NCI-H526 treated with DMSO at 0.1 percent for 48 hours (cell line): Measurements from ENCODE around the gene ABCA13.

Experiments
- DNase-seq: peaks from one replicate; lab custom pipeline; 2025; lab: John Stamatoyannopoulos, UW

Gene ABCA13

DNA sequence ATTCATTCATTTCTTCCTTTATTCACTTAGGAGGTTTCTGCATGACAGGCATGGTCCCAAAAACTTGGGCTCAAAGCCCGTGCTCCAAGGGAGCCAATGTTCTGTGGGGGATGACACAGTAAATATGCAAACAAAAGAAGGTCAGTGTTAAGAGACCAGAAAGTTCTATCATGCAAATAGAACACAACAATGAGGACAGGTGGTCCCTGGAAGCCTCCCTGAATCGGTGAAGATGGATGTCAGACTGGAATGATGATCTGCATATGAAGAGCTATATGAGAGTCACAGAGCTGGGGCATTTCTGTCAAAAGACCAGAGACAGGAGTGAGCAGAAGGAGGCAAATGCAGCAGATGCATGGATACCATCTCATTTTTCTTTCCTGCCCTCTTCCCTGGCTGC, 129.0 kb downstream of the ABCA13 start:
- no peak for DNase-seq

DNA sequence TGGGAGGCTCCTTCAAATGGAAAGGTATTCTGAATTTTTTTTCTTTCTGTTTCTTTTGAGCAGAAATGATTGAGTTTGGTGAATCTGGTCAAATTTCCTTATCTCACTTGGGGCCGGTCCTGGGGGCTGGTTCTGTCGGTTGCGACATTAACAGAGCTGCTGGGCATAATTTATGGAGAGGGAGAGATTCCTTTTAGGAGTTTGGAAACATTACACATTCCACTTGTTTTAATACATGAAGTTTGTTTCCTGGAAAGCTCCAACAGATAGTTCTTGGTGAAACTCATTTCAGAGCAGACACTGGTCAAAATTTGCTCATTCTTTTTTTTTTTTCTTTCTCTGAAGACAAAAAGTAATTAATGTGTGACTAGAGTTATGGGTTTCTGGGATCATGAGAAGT, 129.9 kb downstream of the ABCA13 start:
- DNase-seq, result no peak

DNA sequence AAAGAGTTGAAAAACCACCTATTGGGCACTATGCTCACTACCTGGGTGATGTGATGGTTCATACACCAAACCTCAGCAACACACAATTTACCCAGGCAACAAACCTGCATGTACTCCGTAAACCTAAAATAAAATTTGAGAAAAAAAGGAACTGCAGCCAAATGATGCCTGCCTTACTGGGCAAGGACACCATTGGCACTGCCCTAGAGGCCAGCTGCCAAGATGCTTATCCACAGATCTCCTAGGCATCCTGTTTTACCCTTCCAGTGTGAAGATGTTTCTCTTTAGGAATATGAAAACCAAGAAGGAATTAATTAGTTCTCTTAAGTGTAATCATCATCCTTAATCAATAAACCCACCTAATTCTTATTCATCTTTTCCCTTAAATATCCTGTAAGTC, 133.4 kb downstream of the ABCA13 start:
- no peak for DNase-seq

DNA sequence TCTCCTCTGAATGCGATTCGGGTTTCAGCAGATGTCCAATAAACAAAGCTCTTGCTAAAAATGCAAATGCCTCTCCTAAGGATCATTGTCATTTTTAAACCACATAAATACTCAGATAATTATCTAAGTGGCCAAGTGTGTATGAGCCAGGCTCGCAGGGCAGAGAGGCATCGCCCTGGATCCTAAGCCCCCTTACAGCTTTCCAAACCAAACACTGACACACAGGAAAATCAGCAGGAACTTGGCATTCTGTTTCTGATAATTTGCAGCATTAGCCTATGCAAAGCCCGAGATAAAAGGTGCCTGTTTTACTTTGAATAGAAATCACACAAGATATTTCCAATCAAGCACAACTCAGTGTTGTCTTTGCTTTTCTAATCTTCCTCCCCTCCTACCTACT, 134.4 kb downstream of the ABCA13 start:
- no peak for DNase-seq

DNA sequence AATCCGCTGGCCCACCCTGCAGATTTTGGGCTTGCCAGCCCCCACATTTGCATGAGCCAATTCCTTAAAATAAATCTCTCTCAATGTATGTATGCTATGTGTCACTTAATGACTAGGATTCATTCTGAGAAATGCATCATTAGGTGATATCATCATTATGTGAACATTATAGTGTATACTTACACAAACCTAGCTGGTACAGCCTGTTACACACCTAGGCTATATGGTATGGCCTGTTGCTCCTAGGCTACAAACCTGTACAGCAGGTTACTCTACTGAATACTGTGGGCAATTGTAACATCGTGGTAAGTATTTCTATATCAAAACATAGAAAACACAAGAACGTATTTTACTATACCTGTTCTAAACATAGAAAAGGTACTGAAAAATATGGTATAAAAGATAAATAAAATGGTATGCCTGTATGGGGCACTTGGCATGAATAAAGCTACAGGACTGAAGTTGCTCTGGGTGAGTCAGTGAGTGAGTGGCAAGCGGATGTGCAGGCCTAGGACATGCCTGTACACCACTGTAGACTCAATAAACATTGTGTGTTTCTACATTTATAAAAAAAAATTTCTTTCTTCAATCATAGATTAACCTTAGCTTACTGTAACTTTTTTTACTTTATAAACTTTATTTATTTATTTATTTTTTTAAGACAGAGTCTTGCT, 135.9 kb downstream of the ABCA13 start:
- no peak for DNase-seq

DNA sequence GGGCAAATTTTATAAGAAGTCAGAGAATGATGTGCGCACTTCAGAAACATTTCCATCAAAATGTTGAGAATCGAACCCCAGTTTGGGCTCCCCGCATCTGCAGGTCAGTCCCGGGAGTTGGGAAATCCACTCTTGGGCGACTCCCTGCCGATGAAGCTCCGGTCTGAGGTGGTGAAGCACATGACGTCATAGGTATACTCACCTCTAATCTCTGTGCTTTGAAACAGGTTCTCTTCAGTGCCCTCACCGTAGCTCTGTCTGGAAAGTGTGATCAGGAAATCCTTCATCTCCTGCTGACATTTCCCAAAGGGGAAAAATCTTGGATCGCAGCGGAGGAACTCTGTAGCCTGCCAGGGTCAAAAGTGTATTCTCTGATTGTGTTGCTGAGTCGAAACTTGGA, 138.5 kb downstream of the ABCA13 start:
- no peak for DNase-seq

DNA sequence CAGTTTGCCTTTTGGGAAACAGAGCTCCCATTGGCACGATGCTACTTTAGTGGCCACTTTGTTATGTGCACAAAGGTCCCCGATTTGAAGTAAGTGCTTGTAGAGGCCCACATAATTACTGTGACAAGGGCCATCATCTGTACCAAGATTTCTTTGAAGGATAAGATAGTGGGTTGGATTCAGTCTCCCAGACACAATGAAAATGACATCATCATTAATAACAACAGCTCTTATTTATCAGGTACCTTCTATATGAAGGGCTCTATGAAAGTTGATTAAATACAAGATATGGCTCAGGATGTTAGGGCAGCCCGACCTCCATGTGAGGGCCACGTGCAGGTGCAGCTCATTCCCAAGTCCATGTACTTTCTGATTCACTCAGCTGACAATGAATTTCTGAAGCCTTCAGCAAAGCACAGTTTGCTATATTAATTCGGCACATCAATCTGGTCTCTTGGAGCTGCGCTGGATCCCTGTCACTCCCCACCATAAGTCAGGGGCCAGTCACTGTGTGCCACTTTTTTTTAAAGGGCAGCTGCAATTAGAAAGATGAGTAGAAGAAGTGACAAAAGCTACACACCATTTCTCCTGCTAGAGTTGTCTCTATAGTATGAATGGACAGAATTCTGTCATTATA, 140.3 kb downstream of the ABCA13 start:
- no peak for DNase-seq

DNA sequence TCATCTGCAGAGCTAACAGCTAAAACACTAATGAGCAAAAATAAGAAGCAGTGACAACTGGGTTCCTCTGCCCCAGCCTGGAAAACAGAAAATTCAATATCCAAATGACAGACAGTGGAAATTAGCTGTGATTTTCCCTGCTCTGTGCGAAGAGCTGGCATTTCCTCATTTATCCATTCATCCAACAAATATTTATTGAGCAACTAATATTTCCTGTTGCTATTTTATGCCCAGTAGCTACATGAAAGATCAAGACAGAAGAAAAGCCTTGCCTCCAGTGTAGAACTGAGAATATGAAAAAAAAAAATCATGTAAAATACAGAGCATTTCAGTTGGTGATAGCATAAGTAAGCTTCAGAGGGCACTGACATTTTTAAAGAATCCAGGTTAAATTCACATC, 140.9 kb downstream of the ABCA13 start:
- no peak for DNase-seq

DNA sequence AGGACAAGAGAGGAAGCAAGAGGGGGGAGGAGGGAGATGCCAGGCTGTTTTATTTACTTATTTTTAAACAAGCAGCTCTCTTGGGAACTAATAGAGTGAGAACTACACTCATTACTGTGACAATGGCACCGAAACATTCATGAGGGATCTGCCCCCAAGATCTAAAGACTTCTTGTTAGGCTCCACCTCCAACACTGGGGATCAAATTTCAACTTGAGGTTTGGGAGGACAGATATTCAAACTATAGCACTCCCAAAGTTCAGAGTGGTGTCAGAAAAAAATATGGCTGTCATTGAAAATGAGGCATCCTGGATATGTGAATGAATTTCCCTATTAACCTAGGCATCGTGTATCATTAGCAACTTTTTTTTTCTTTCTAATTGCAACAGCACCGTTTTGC, 145.5 kb downstream of the ABCA13 start:
- DNase-seq, result no peak

DNA sequence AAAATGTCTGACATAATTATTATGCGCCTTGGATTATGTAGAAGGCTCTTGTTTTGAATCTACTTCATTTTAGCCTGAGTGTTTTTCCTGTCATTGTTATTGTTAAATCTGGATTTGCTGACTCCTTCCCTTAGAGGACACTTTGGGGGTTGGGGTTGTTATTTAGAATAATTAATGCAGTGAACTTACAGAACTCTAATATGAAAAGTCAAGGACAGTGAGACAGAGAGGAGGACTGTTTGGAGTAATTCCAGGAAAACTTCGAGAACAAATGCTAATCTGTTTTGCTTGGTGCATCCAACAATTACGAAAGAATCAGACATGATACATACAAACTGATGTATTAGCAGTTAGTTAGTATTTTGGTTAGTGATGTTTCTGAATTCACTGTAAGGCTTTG, 146.1 kb downstream of the ABCA13 start:
- DNase-seq, result no peak

DNA sequence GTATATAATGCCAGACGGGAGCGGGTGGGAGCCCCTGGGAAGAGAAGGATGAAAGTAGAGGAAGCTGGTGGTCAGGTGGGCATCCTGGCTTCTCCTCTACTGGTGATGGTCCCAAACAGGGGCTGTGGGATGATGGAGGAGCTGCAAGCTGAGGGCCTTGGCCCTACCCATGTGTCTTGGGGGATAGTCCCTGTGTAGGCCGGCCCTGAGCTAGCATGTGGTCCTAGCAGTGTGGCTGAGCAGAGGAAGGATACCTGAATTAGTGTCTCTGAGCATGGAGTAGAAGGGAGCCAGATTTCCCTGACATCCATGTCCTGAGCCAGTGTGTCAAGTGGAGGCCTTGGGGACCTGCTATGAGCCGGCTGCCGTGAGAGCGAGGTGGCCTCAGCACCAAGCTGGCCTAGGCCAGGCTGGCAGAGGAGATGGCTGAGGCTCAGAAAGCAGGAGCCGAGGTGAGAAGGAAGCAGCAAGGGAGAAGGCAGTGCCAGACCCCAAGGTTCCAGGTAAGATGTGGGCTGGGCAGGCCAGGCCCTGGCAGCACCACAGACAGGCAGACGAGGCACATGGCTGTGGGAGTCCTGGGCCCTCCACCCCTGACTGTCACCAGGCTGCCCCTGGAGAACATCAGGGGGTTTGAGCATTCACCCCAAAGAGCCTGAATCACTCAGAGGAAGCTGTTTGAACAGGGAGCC, 150.2 kb downstream of the ABCA13 start:
- DNase-seq, result no peak

DNA sequence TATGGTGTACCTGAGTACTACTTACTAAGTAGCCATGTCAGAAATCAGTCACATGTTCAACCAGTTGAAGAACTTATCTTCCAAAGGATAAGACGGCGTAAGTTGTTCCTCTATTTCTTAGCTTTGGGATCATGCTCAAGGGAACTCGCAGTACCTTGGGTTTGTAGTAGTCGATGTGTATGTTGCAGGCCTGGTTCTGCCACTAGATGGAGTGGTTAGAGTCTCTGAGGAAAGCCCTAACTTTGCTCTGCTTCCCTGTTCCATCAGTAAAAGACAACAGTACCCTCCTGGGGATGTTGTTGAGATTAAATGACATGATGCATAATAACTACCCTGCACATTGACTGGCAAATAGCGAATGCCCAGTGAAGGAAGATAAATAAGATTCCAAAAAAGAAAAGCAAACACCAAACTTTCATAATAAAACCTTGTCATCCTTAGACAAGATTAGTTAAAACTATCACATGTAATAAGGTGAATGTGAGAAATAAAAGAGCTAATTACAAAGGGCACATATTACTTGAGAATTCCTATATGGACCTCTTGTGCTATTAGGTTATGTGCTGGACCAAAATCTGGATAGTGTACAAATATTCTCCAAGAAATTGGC, 165.9 kb downstream of the ABCA13 start:
- no peak for DNase-seq

DNA sequence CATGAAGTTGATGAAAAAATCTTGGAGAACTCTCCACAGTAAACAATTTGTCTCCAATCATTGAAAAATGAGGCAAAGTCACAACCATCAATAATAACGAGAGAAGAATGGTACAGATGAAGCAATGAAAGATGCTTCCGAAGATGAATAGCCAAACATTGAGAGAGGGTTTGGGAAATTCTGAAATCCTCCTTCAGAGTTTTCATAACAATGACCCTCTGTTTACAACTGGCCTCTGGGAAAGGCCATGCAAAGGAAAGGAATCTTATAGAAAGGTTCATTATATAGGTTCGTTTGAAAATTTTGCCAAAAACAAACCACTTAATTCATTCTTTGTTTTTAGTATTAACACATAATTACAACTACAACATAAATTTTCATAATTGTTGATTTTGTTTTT, 166.5 kb downstream of the ABCA13 start:
- DNase-seq, result no peak

DNA sequence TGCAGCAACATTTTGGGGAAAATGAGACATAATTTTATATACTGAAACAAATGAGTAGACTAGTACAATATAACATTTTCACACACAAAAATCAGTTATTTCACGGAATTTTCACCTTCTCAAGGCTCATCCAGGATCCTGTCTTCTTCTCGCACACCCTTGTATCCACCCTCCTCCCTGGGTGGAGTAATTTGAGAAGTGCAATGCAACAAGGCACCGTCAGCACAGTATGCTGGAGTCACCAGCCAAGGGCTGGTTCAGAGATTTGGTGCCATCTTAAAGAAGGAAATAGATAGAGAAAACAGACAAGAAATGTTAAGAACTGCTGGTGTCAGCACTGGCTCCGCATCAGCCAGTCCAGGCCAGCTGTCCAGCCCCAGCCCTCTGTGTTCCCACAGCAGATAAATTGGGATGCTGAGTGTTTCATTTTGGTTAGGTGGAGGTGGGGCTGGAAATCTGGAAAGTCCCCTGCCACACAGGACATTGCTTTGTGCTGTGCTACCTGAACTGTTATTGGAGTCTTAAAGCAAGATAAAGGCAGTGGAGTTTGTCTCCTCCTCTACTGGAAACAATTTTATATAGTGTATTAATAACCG, 176.1 kb downstream of the ABCA13 start:
- DNase-seq, result no peak

DNA sequence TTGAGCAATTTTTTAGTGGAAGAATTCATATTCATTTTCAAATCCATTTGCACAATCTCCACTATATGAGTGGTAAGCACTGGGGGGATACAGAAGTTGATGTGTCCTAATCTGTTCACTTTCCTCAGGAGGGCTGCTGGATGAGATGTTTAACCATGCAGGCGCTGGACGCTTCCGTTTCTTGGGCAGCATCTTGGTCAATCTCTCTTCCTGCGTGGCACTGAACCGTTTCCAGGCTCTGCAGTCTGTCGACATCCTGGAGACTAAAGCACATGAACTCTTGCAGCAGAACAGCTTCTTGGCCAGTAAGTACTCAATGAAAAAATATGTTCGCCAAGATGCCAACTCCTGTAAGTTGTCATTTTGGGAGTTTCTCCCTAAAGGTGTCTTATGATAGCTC, 179.3 kb downstream of the ABCA13 start:
- DNase-seq, result no peak

DNA sequence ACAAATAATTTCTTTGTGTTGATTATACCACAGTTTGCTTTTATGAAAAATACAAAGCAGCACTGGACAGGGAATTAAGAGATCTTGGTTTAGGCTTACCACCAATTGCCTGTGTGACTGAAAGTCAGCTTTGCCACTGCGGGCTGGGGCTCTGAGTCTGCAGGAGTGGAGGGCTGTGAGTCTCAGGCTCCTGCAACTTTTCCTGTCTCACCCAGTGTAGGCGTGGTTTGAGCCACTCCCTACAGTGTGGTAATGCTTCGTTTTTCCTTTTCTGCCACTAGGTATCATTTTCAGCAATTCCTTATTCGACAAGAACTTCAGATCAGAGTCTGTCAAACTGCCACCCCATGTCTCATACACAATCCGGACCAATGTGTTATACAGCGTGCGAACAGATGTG, 180.6 kb downstream of the ABCA13 start:
- no peak for DNase-seq

DNA sequence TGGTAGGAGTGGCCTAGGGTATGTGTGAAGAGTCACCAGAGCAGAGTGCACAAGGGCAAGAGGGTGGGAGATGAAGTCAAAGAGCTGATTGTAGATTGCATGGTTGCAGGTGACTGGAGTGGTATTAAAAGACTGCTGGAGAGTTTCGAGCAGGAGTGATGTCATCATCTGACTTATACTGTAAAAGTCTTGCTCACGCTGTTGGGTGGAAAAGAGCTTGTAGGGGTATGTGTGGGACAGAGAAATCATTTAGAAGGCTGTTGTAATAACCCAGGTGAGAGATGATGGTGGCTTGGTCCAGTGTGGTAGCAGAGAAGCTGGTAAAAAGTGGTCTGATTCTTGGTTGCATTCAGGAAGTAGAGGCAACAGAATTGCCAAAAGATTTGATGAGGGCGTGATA, 184.1 kb downstream of the ABCA13 start:
- DNase-seq, result no peak

DNA sequence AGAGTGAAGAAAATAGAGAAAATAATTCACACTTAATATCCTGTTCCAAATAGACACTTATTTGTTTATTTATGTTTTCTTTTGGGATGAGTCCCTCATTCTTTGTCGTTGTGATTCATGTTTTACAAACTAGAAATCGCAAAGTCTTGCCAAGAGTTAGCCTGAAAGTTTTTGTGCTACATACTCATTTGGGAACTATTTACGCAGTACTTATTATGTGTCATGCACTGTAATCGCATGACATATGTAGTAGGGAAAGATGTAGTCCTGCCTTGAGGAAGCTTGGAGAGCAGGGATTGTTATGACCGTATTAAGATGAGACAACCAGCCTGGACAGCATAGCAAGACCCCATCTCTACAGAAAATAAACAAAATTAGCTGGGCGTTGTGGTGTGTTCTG, 189.3 kb downstream of the ABCA13 start:
- no peak for DNase-seq

DNA sequence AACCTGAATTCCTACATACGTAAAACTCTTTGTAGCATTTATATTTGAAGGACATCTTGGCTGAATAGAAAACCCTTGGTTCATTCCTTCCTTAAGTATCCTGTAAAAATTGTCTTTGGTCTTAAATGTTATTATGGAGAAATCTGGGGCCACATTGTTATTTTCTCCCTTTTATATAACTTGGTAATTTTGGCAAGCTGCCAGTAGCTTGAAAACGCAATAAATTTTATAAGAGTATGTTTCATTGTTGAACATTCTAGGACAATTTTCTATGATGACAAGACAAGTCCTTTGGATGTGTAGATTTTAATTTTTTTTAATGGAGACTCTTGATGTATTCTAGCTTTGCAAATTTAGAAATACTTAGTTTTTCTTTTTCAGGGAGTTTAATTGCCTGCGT, 191.9 kb downstream of the ABCA13 start:
- DNase-seq, result no peak

DNA sequence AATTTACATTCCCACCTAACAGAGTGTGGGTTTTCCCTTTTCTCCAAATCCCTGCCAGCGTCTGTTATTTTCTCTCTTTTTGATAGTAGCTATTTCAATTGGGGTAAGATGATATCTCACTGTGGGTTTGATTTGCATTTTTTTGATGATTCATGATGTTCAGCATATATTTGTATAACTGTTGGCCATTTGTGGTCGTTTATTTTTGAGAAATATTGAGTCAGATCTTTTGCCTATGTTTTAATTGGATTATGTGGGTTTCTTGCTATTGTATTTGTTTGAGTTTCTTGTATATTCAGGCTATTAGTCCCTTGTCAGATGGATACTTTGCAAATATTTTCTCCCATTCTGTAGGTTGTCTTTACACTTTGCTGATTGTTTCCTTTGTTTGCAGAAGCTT, 193.8 kb downstream of the ABCA13 start:
- no peak for DNase-seq

DNA sequence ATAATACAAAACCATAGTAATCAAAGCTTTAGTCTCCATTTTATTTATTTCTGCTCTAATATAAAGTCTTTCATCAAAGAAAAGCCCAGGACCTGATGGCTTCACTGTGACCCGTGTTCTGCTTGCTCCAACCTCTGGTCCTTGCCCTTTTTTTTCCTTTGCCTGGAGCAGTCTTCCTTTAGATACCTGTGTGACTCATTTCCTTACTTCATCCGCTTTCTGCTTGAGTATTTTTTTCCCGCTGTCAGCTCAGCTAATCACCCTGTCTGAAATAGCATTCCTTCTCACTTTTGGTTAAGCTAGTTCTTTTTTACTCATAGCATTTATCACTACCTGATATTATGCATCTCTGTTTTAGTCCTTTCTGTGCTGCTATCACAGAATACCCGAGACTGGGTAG, 194.8 kb downstream of the ABCA13 start:
- DNase-seq, result no peak

DNA sequence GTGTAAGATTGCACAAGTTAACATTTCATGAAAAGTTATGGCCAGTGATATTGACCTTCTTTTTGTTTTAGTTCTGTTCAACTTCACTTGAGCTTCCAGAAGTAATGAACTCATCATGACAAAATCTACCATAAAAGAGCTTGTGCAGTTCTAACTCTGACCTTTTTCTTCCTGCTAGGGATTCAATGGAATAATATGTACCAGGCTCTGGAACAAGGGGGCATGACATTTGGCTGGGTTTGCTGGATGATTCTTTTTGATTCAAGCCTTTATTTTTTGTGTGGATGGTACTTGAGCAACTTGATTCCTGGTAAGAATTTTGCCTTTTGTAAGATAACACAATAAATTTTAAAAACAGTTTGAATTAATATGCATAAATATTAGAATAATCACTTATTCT, 205.0 kb downstream of the ABCA13 start:
- DNase-seq, result no peak

DNA sequence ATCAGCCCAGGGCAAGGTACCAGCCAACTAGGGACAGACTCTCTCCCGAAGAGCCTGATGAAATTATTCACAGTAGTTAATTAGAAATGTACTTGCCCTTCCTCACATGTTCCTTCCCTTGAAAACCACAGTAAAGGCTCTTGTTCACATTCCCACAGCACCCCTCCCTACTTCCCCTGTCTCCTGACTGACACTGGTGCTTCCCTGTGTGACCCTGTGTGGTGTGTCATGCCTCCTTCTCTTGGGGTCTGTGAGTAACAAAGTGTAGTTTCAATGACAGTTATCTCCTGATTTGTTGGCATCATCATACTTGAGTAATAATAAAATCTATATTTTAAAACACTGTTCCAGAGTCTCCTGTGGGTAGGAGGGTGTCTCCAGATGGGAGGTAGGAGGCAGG, 209.7 kb downstream of the ABCA13 start:
- no peak for DNase-seq
